Fibroblast of lung (primary cell): ENCODE measurements around the gene RAB5IF.

ENCODE experiments used
- CTCF ChIP-seq, 2 donors: IDR thresholded peaks in 1 of 2; conservative IDR thresholded peaks in 1 of 2; 1 replicate in 1 of 2; 2 replicates in 1 of 2; pipeline ENCODE4 v1.5.1; 2011 to 2012; ENCODE audit warnings: low read length in 2 of 2, control low read depth in 1 of 2, inconsistent platforms in 1 of 2, low read depth in 1 of 2, mild to moderate bottlenecking in 1 of 2
- EZH2 ChIP-seq: IDR thresholded peaks from 2 replicates; pipeline ENCODE4 v1.5.1; 2012; ENCODE audit warnings: low read length, control low read depth, mild to moderate bottlenecking; ENCODE audit errors: missing control alignments

- no peak for TF ChIP-seq CTCF (conservative IDR thresholded peaks at IDR 0.05 in 1 of 2, IDR thresholded peaks at IDR 0.05 in 1 of 2; ENCODE audit: low read depth in 1 of 2, low read length in 2 of 2)
- no peak for TF ChIP-seq EZH2
Observed at GRCh38 chr20:36614781-36615557, 9.4 kb downstream of the RAB5IF start.
